Hepatocyte (in vitro differentiated cells): Measurements from ENCODE around the gene MRPL16.

Experiments used
- CTCF ChIP-seq: fragments of 200-600 bp; sonication (generic); IDR thresholded peaks from 2 replicates; pipeline ENCODE4 v1.5.1; 2016; ENCODE audit warnings: antibody characterized with exemption, mild to moderate bottlenecking; ENCODE audit not compliant: poor library complexity
- EZH2 ChIP-seq: fragments of 200-600 bp; sonication (generic); IDR thresholded peaks from 2 replicates; pipeline ENCODE4 v1.6.1; 2016; ENCODE audit warnings: antibody characterized with exemption, mild to moderate bottlenecking, borderline replicate concordance

- TF ChIP-seq CTCF (no peak), EZH2 (no peak)
Measured at GRCh38 chr11:59761993-59762392, 48.6 kb downstream of the MRPL16 start.
